ENCODE results near the gene MAP4K4. TPM values are rescaled to one million over a fixed set of nuclear protein-coding genes. Genes with fewer than 3 reads are reported as not detected.
A peak's percentile ranks its signal among the peaks of the same experiment; 100 is the strongest.

The MAP4K4 gene
- total and polyA plus RNA-seq, 2 of the 13 experiments (the other 11 are each of a cell fraction or from before 2014, with no cell fraction given): 105 to 264 TPM

DNA sequence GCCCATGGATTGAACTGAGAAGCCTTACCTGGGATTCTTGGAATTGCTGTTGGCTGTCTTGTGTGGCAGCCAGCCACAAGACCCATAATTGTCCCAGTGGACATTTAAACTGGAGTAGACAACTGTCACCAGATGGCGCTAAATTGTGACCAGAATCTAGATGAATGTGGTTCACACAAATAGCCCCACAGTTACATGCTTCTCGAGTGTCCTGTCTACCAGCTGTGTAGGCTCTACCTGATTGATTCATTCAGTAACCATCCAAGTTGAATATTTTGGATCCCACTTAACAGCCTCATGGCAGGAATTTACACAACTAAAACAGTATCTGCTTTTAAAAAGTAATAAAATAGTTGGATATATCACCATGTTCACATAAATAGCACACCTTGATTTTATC is 73.2 kb downstream of the MAP4K4 start:
- peaks cover 100% of the 10 kb centered on the region for H3K4me1 ChIP-seq (ENCODE audit: insufficient read depth, low read length)
- intact Hi-C loops (cut with micrococcal nuclease; ENCODE audit: unreplicated experiment) (no loop called here), in situ Hi-C loops (cut with HindIII; ENCODE audit: extremely low pct_ligation_motif_present, low pct_unique_long_range_greater_than_20kb) (no loop called here)
- no peaks in the 10 kb centered on the region for H3K27me3 ChIP-seq (ENCODE audit: control insufficient read depth in 1 of 2, insufficient read depth in 2 of 2, low read length in 2 of 2)
- ATAC-seq: peak; percentile 17
- CTCF ChIA-PET (ENCODE audit: low intra/inter-chr PET ratio, low total read pairs): interaction anchor here (1.7 to 2.2 kb wide), 4 partner anchors 52 to 352 kb away, joined by 4 to 16 read pairs (median 8); no protein-coding TSS in a partner anchor
- H3K27ac ChIP-seq (ENCODE audit: extremely low read length, insufficient read depth, low read length): peak overlapping the region; percentile 65
- WGBS (ENCODE audit: low lambda C conversion rate): 42% methylated on average over 2 of the region's 2 CpGs
- no peak overlapping the region; a peak in 1 of 6 replicates for H3K4me3 ChIP-seq (replicated peaks in 1 of 3; ENCODE audit: insufficient read depth in 1 of 3, low read depth in 2 of 3, low read length in 3 of 3)
- FAIRE-seq: peak; percentile 42
- BruUV-seq (replicated peaks): no TSS peak
- peaks cover 97% of the 10 kb centered on the region for H3K79me2 ChIP-seq (ENCODE audit: insufficient read depth, low read length)
- no peaks in the 10 kb centered on the region for H3K9me3 ChIP-seq (ENCODE audit: low read length)
- no peak overlapping the region for H3K9ac ChIP-seq (ENCODE audit: insufficient read depth, low read depth, low read length)
- H3K4me2 ChIP-seq (ENCODE audit: low read depth, low read length): peak overlapping the region; percentile 56
- peaks cover 59% of the 10 kb centered on the region for H4K20me1 ChIP-seq (ENCODE audit: insufficient read depth, low read length)
- H3K36me3 ChIP-seq (replicated peaks in 1 of 2; ENCODE audit: control insufficient read depth in 1 of 2, insufficient read depth in 2 of 2, low read length in 2 of 2): peaks cover 0 to 1% of the 10 kb centered on the region in 2 experiments; a peak in 1 of 5 replicates
- DNase-seq (ENCODE audit: low spot score): peak; percentile 82
- POLR2A ChIA-PET: interaction anchor here (1.2 to 2.4 kb wide), 6 partner anchors 8 to 204 kb away, joined by 3 to 8 read pairs (median 4); no protein-coding TSS in a partner anchor
- no peak overlapping the region for H2AFZ ChIP-seq (ENCODE audit: low read length)
- TF ChIP-seq, protein P1, sequence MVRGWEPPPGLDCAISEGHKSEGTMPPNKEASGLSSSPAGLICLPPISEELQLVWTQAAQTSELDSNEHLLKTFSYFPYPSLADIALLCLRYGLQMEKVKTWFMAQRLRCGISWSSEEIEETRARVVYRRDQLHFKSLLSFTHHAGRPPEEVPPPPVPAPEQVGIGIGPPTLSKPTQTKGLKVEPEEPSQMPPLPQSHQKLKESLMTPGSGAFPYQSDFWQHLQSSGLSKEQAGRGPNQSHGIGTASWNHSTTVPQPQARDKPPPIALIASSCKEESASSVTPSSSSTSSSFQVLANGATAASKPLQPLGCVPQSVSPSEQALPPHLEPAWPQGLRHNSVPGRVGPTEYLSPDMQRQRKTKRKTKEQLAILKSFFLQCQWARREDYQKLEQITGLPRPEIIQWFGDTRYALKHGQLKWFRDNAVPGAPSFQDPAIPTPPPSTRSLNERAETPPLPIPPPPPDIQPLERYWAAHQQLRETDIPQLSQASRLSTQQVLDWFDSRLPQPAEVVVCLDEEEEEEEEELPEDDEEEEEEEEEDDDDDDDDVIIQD (CRISPR knock-in tag; IDR thresholded peaks at IDR 0.05; ENCODE audit: low read depth): peak; percentile 57
- TF ChIP-seq GZF1 (CRISPR knock-in tag; IDR thresholded peaks at IDR 0.05): no peak
- TF ChIP-seq FOXA3 (CRISPR knock-in tag; IDR thresholded peaks at IDR 0.05): peak; percentile 61
- 0 out of 2 replicates have a peak, but pooled peaks have one; percentile 28 for TF ChIP-seq ZBTB7B (CRISPR knock-in tag; IDR thresholded peaks at IDR 0.05)
- TF ChIP-seq KAT8 (CRISPR knock-in tag; IDR thresholded peaks at IDR 0.05): 0 out of 2 replicates have a peak, but pooled peaks have one; percentile 29
- peak; percentile 68 for TF ChIP-seq STAG1 (CRISPR knock-in tag; IDR thresholded peaks at IDR 0.05)
- no peak for TF ChIP-seq LCORL (IDR thresholded peaks at IDR 0.05)
- peak; percentile 30; the same call in 1 of the 2 replicates for TF ChIP-seq LCORL (CRISPR knock-in tag; IDR thresholded peaks at IDR 0.05)
- peak; percentile 73 for TF ChIP-seq ZNF644 (CRISPR knock-in tag; IDR thresholded peaks at IDR 0.05; ENCODE audit: low read depth)
- TF ChIP-seq GFI1 (CRISPR knock-in tag; IDR thresholded peaks at IDR 0.05; ENCODE audit: borderline replicate concordance): no peak
- TF ChIP-seq ZNF792 (CRISPR knock-in tag; IDR thresholded peaks at IDR 0.05): peak; percentile 67; the same call in 1 of the 2 replicates
- no peak for TF ChIP-seq DPF2 (CRISPR knock-in tag; IDR thresholded peaks at IDR 0.05; ENCODE audit: borderline replicate concordance, low read depth)
- TF ChIP-seq FOXK1 (CRISPR knock-in tag; IDR thresholded peaks at IDR 0.05; ENCODE audit: borderline replicate concordance, low read depth): peak; percentile 26; the same call in 1 of the 2 replicates
- TF ChIP-seq, protein P2, sequence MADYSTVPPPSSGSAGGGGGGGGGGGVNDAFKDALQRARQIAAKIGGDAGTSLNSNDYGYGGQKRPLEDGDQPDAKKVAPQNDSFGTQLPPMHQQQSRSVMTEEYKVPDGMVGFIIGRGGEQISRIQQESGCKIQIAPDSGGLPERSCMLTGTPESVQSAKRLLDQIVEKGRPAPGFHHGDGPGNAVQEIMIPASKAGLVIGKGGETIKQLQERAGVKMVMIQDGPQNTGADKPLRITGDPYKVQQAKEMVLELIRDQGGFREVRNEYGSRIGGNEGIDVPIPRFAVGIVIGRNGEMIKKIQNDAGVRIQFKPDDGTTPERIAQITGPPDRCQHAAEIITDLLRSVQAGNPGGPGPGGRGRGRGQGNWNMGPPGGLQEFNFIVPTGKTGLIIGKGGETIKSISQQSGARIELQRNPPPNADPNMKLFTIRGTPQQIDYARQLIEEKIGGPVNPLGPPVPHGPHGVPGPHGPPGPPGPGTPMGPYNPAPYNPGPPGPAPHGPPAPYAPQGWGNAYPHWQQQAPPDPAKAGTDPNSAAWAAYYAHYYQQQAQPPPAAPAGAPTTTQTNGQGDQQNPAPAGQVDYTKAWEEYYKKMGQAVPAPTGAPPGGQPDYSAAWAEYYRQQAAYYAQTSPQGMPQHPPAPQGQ (CRISPR knock-in tag; IDR thresholded peaks at IDR 0.05; ENCODE audit: borderline replicate concordance): no peak
- peak; percentile 44 for TF ChIP-seq XRCC5 (optimal IDR thresholded peaks at IDR 0.05; ENCODE audit: low read length)
- no peak for TF ChIP-seq CHD2 (IDR thresholded peaks at IDR 0.05; ENCODE audit: low read depth, low read length)
- TF ChIP-seq ZFP36 (IDR thresholded peaks at IDR 0.05; ENCODE audit: borderline replicate concordance, low read depth, low read length, partially characterized antibody): no peak
- TF ChIP-seq REPIN1 (CRISPR knock-in tag; IDR thresholded peaks at IDR 0.05; ENCODE audit: borderline replicate concordance, low read depth): no peak
- TF ChIP-seq NCOA2 (CRISPR knock-in tag; IDR thresholded peaks at IDR 0.05): no peak
- no peak for TF ChIP-seq SETDB1 (CRISPR knock-in tag; IDR thresholded peaks at IDR 0.05; ENCODE audit: borderline replicate concordance)
- no peak for TF ChIP-seq ZFYVE20 (CRISPR knock-in tag; IDR thresholded peaks at IDR 0.05; ENCODE audit: borderline replicate concordance, low read depth)
- TF ChIP-seq FOXJ3 (CRISPR knock-in tag; IDR thresholded peaks at IDR 0.05; ENCODE audit: borderline replicate concordance): no peak
- no peak for TF ChIP-seq KLF11 (CRISPR knock-in tag; IDR thresholded peaks at IDR 0.05)
- TF ChIP-seq ZNF652 (CRISPR knock-in tag; IDR thresholded peaks at IDR 0.05; ENCODE audit: borderline replicate concordance, low read depth): no peak
